ENCODE results near the gene WFDC12. TPM values are rescaled to one million over a fixed set of nuclear protein-coding genes. Genes with fewer than 3 reads are reported as not detected.
"Not testable (repeated sequence)": the region's sequence is repeated elsewhere in the genome, so short reads cannot be mapped to it uniquely, and the experiment has no call there.

The WFDC12 gene
- total RNA-seq: not detected

GRCh38 chr20:45124365-45124764, at the start of gene WFDC12:
WFDC12 (minus strand) TSS chr20:45124465; CDS start chr20:45124447, 18 bp downstream.
- Histone ChIP-seq H3K9me3 (ENCODE audit: control insufficient read depth in 3 of 3, low read length in 3 of 3) (no peaks in the 10 kb centered on the region), H3K4me1 (ENCODE audit: control insufficient read depth in 3 of 3, insufficient read depth in 3 of 3, low read length in 3 of 3) (no peaks in the 10 kb centered on the region), H3K27me3 (ENCODE audit: control insufficient read depth in 3 of 3, insufficient read depth in 3 of 3, low read length in 3 of 3) (peaks cover 6 to 27% (median 14%) of the 10 kb centered on the region in 3 donors)

DNA sequence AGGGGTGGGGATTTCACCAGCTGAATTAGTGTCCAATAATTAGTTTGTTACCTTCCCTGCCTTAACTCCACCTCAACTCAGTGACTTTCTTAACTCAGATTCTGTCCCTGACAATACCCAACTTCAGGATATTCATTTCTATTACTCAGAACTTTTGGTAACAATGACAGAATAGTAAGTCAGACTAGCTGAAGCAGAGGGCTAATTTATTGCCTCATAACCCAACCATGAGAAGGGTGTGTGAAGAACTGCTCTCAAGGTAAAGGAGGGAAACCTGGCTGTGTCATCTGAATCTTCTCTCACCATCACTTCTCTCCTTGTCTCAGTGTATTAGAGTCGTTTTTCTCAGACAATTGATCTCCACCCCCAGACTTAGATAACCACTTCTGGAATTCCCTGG, 49.3 kb upstream of the WFDC12 start:
- Histone ChIP-seq H3K4me1 (ENCODE audit: control insufficient read depth in 3 of 3, insufficient read depth in 3 of 3, low read length in 3 of 3) (no peaks in the 10 kb centered on the region), H3K27me3 (ENCODE audit: control insufficient read depth in 3 of 3, insufficient read depth in 3 of 3, low read length in 3 of 3) (peaks cover 0 to 6% (median 0%) of the 10 kb centered on the region in 3 donors), H3K36me3 (ENCODE audit: control insufficient read depth in 3 of 3, insufficient read depth in 3 of 3, low read length in 3 of 3) (no peaks in the 10 kb centered on the region), H3K4me3 (ENCODE audit: low read length in 3 of 3) (no peak overlapping the region), H3K9ac (ENCODE audit: low read depth in 1 of 3, low read length in 3 of 3) (no peak overlapping the region), H3K27ac (ENCODE audit: low read depth, low read length) (no peak overlapping the region), H3K9me3 (ENCODE audit: control insufficient read depth in 3 of 3, low read length in 3 of 3) (peaks cover 0 to 2% (median 0%) of the 10 kb centered on the region in 3 donors)

More at GRCh38 chr20:45124365-45124764, at the start of gene WFDC12:
- H3K9ac ChIP-seq (ENCODE audit: low read depth in 1 of 3, low read length in 3 of 3): no peak within 1 kb of the TSS
- H3K27ac ChIP-seq (ENCODE audit: low read depth, low read length): no peak within 1 kb of the TSS
- no peak within 1 kb of the TSS for H3K4me3 ChIP-seq (ENCODE audit: low read length in 3 of 3)
- no peaks in the 10 kb centered on the region for H3K36me3 ChIP-seq (ENCODE audit: control insufficient read depth in 3 of 3, insufficient read depth in 3 of 3, low read length in 3 of 3)

DNA sequence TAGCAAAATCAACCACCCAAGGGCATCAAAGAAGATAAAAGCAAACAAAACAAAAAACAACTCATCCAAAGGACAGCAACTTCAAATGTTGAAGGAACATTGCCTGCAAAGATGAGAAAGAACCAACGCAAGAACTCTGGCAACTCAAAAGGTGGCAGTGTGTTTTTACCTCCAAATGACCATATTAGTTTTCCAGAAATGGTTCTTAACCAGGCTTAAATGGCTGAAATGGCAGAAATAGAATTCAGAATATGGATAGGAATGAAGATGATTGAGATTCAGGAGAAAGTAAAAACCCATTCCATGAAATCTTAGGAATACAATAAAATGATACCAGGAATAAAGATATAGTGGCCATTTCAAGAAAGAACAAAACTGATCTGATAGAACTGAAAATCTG, 40.6 kb upstream of the WFDC12 start:
- H3K36me3 ChIP-seq (ENCODE audit: control insufficient read depth in 3 of 3, insufficient read depth in 3 of 3, low read length in 3 of 3): no peaks in the 10 kb centered on the region
- no peaks in the 10 kb centered on the region for H3K27me3 ChIP-seq (ENCODE audit: control insufficient read depth in 3 of 3, insufficient read depth in 3 of 3, low read length in 3 of 3)
- H3K9ac ChIP-seq (ENCODE audit: low read depth in 1 of 3, low read length in 3 of 3): no peak overlapping the region
- no peak overlapping the region for H3K27ac ChIP-seq (ENCODE audit: low read depth, low read length)
- H3K9me3 ChIP-seq (ENCODE audit: control insufficient read depth in 3 of 3, low read length in 3 of 3): peaks cover 0 to 8% (median 0%) of the 10 kb centered on the region in 3 donors
- H3K4me1 ChIP-seq (ENCODE audit: control insufficient read depth in 3 of 3, insufficient read depth in 3 of 3, low read length in 3 of 3): no peaks in the 10 kb centered on the region
- no peak overlapping the region for H3K4me3 ChIP-seq (ENCODE audit: low read length in 3 of 3)

DNA sequence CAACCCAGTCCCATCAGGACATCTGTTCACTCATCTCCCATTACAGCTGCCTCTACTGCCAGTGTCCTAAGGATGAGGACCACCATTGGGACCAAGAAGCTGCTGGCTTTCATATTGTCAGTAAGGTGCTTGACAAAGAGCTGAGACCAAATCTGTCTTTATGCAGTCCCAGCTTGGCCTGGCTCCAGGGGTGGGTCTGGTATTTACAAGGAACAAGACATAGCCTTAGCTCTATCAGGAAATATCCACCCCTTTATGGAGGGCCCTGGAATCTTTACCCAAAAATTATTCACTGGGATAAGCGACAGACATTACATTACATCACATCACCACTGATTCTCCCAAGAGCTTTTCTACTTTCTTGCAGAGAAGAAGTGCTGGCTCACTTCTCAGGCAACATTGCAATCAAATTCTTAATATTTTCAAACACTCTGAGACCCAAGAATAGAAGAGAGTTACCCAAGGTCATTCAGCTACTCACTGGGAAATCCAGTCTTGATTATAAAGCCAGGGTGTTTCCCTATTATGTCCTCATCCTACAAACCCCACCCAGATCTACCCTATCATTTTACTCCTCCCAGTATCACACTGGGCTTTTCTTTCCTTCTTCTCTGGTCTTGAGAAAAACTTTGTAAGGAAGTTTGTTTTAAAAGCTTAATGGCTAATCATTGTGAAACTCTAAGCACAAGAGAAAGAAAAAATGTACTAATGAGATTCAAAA, 39.0 kb upstream of the WFDC12 start:
- Histone ChIP-seq H3K9ac (ENCODE audit: low read depth in 1 of 3, low read length in 3 of 3) (no peak overlapping the region), H3K9me3 (ENCODE audit: control insufficient read depth in 3 of 3, low read length in 3 of 3) (peaks cover 0 to 8% (median 0%) of the 10 kb centered on the region in 3 donors), H3K4me1 (ENCODE audit: control insufficient read depth in 3 of 3, insufficient read depth in 3 of 3, low read length in 3 of 3) (no peaks in the 10 kb centered on the region), H3K4me3 (ENCODE audit: low read length in 3 of 3) (no peak overlapping the region), H3K27me3 (ENCODE audit: control insufficient read depth in 3 of 3, insufficient read depth in 3 of 3, low read length in 3 of 3) (no peaks in the 10 kb centered on the region), H3K27ac (ENCODE audit: low read depth, low read length) (no peak overlapping the region), H3K36me3 (ENCODE audit: control insufficient read depth in 3 of 3, insufficient read depth in 3 of 3, low read length in 3 of 3) (no peaks in the 10 kb centered on the region)

GRCh38 chr20:45157962-45158361, 33.7 kb upstream of the WFDC12 start:
- H3K4me3 ChIP-seq (ENCODE audit: low read length in 3 of 3): no peak overlapping the region
- peaks cover 0 to 3% (median 0%) of the 10 kb centered on the region in 3 donors for H3K27me3 ChIP-seq (ENCODE audit: control insufficient read depth in 3 of 3, insufficient read depth in 3 of 3, low read length in 3 of 3)
- H3K9ac ChIP-seq (ENCODE audit: low read depth in 1 of 3, low read length in 3 of 3): no peak overlapping the region
- no peaks in the 10 kb centered on the region for H3K36me3 ChIP-seq (ENCODE audit: control insufficient read depth in 3 of 3, insufficient read depth in 3 of 3, low read length in 3 of 3)
- H3K4me1 ChIP-seq (ENCODE audit: control insufficient read depth in 3 of 3, insufficient read depth in 3 of 3, low read length in 3 of 3): peaks cover 0 to 3% (median 0%) of the 10 kb centered on the region in 3 donors
- H3K27ac ChIP-seq (ENCODE audit: low read depth, low read length): no peak overlapping the region
- H3K9me3 ChIP-seq (ENCODE audit: control insufficient read depth in 3 of 3, low read length in 3 of 3): peaks cover 0 to 2% (median 2%) of the 10 kb centered on the region in 3 donors

DNA sequence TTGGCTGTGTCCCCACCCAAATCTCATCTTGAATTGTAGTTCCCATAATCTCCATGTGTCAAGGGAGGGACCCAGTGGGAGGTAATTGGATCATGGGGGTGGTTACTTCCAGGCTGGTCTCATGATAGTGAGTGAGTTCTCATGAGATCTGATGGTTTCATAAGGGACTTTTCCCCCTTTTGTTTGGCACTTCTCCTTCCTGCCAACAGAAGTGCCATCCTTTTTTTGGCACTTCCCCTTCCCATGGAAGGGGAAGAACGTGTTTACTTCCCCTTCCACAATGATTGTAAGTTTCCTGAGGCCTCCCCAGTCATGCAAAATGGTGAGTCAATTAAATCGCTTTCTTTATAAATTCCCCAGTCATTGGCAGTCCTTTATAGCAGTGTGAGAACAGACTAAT, 32.4 kb upstream of the WFDC12 start:
- H3K9me3 ChIP-seq (ENCODE audit: control insufficient read depth in 3 of 3, low read length in 3 of 3): peaks cover 0 to 2% (median 0%) of the 10 kb centered on the region in 3 donors
- peaks cover 0 to 3% (median 0%) of the 10 kb centered on the region in 3 donors for H3K4me1 ChIP-seq (ENCODE audit: control insufficient read depth in 3 of 3, insufficient read depth in 3 of 3, low read length in 3 of 3)
- H3K9ac ChIP-seq (ENCODE audit: low read depth in 1 of 3, low read length in 3 of 3): no peak overlapping the region
- no peak overlapping the region for H3K27ac ChIP-seq (ENCODE audit: low read depth, low read length)
- peaks cover 0 to 3% (median 0%) of the 10 kb centered on the region in 3 donors for H3K27me3 ChIP-seq (ENCODE audit: control insufficient read depth in 3 of 3, insufficient read depth in 3 of 3, low read length in 3 of 3)
- H3K36me3 ChIP-seq (ENCODE audit: control insufficient read depth in 3 of 3, insufficient read depth in 3 of 3, low read length in 3 of 3): no peaks in the 10 kb centered on the region
- H3K4me3 ChIP-seq (ENCODE audit: low read length in 3 of 3): no peak overlapping the region

DNA sequence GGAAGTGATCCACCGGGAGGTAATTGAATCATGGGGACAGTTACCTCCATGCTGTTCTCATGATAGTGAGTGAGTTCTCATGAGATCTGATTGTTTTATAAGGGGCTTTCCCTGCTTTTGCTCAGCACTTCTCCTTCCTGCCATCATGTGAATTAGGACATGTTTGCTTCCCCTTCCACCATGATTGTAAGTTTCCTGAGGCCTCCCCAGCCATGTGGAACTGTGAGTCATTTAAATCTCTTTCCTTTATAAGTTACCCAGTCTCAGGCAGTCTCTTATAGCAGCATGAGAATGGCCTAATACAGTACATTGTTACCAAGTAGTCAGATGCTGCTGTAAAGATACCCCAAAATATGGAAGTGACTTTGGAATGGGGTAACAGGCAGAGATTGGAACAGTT, 30.5 kb upstream of the WFDC12 start:
- H3K4me3 ChIP-seq (ENCODE audit: low read length in 3 of 3); H3K27me3 ChIP-seq (ENCODE audit: control insufficient read depth in 3 of 3, insufficient read depth in 3 of 3, low read length in 3 of 3); H3K9ac ChIP-seq (ENCODE audit: low read depth in 1 of 3, low read length in 3 of 3); H3K27ac ChIP-seq (ENCODE audit: low read depth, low read length); H3K4me1 ChIP-seq (ENCODE audit: control insufficient read depth in 3 of 3, insufficient read depth in 3 of 3, low read length in 3 of 3); H3K36me3 ChIP-seq (ENCODE audit: control insufficient read depth in 3 of 3, insufficient read depth in 3 of 3, low read length in 3 of 3); H3K9me3 ChIP-seq (ENCODE audit: control insufficient read depth in 3 of 3, low read length in 3 of 3): not testable (repeated sequence)

DNA sequence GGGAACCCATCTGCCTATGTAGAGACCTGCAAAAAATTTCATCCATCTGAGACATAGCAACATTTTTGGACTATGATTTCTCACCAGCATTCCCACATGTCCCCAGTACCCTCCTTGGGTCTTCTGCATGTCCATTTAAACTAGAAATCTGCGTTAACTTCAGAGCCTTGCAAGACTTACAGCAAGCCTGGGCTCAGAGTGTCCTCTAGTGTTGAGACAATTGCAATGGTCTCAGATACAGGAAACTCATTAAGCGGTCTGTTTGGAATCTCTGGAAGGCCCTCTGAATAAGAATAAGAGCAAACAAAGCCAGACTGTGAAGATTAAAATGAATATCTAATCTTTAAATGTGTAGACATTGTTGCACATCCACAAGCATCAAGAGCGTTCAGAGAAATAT, 29.9 kb upstream of the WFDC12 start:
- Histone ChIP-seq H3K9ac (ENCODE audit: low read depth in 1 of 3, low read length in 3 of 3) (no peak overlapping the region), H3K4me1 (ENCODE audit: control insufficient read depth in 3 of 3, insufficient read depth in 3 of 3, low read length in 3 of 3) (peaks cover 0 to 3% (median 0%) of the 10 kb centered on the region in 3 donors), H3K27me3 (ENCODE audit: control insufficient read depth in 3 of 3, insufficient read depth in 3 of 3, low read length in 3 of 3) (peaks cover 0 to 7% (median 3%) of the 10 kb centered on the region in 3 donors), H3K4me3 (ENCODE audit: low read length in 3 of 3) (no peak overlapping the region), H3K9me3 (ENCODE audit: control insufficient read depth in 3 of 3, low read length in 3 of 3) (peaks cover 0 to 2% (median 0%) of the 10 kb centered on the region in 3 donors), H3K36me3 (ENCODE audit: control insufficient read depth in 3 of 3, insufficient read depth in 3 of 3, low read length in 3 of 3) (no peaks in the 10 kb centered on the region), H3K27ac (ENCODE audit: low read depth, low read length) (no peak overlapping the region)

- peaks cover 0 to 7% (median 3%) of the 10 kb centered on the region in 3 donors for H3K27me3 ChIP-seq (ENCODE audit: control insufficient read depth in 3 of 3, insufficient read depth in 3 of 3, low read length in 3 of 3)
- H3K4me1 ChIP-seq (ENCODE audit: control insufficient read depth in 3 of 3, insufficient read depth in 3 of 3, low read length in 3 of 3): peaks cover 0 to 3% (median 0%) of the 10 kb centered on the region in 3 donors
- H3K36me3 ChIP-seq (ENCODE audit: control insufficient read depth in 3 of 3, insufficient read depth in 3 of 3, low read length in 3 of 3): no peaks in the 10 kb centered on the region
- no peak overlapping the region for H3K4me3 ChIP-seq (ENCODE audit: low read length in 3 of 3)
- no peak overlapping the region for H3K27ac ChIP-seq (ENCODE audit: low read depth, low read length)
- H3K9me3 ChIP-seq (ENCODE audit: control insufficient read depth in 3 of 3, low read length in 3 of 3): peaks cover 0 to 2% (median 0%) of the 10 kb centered on the region in 3 donors
- no peak overlapping the region for H3K9ac ChIP-seq (ENCODE audit: low read depth in 1 of 3, low read length in 3 of 3)
Observed at GRCh38 chr20:45153752-45154151, 29.5 kb upstream of the WFDC12 start.

DNA sequence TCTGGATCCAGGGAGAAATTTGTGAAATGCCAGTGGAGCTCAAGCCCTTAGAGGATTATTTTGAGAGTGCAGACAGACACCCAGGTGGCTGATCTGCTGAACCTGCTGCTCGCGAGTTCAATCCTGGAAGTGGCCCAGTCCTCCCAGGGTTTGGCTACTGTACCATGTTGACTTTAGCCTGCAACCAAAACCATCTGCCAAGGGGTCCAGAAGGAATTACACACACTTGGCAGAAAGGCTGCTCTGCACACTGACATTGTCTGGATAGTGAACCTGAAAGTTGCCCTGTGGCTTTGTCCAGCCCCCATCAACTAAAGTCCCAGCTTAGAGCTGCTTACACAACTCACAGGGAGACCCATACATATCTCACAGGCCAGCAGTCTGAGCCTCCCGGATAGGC, 28.9 kb upstream of the WFDC12 start:
- Histone ChIP-seq H3K4me3 (ENCODE audit: low read length in 3 of 3) (no peak overlapping the region), H3K9ac (ENCODE audit: low read depth in 1 of 3, low read length in 3 of 3) (no peak overlapping the region), H3K4me1 (ENCODE audit: control insufficient read depth in 3 of 3, insufficient read depth in 3 of 3, low read length in 3 of 3) (peaks cover 0 to 3% (median 0%) of the 10 kb centered on the region in 3 donors), H3K9me3 (ENCODE audit: control insufficient read depth in 3 of 3, low read length in 3 of 3) (peaks cover 0 to 2% (median 0%) of the 10 kb centered on the region in 3 donors), H3K36me3 (ENCODE audit: control insufficient read depth in 3 of 3, insufficient read depth in 3 of 3, low read length in 3 of 3) (no peaks in the 10 kb centered on the region), H3K27ac (ENCODE audit: low read depth, low read length) (no peak overlapping the region), H3K27me3 (ENCODE audit: control insufficient read depth in 3 of 3, insufficient read depth in 3 of 3, low read length in 3 of 3) (peaks cover 0 to 7% (median 3%) of the 10 kb centered on the region in 3 donors)

Measured in skeletal muscle tissue (tissue), 4 donors.